Measurements from ENCODE around the gene THBS1. TPM values are rescaled to one million over a fixed set of nuclear protein-coding genes. Genes with fewer than 3 reads are reported as not detected.

Gene THBS1
- total RNA-seq, 1 donor from 2014 or later, result 37.5 TPM

DNA sequence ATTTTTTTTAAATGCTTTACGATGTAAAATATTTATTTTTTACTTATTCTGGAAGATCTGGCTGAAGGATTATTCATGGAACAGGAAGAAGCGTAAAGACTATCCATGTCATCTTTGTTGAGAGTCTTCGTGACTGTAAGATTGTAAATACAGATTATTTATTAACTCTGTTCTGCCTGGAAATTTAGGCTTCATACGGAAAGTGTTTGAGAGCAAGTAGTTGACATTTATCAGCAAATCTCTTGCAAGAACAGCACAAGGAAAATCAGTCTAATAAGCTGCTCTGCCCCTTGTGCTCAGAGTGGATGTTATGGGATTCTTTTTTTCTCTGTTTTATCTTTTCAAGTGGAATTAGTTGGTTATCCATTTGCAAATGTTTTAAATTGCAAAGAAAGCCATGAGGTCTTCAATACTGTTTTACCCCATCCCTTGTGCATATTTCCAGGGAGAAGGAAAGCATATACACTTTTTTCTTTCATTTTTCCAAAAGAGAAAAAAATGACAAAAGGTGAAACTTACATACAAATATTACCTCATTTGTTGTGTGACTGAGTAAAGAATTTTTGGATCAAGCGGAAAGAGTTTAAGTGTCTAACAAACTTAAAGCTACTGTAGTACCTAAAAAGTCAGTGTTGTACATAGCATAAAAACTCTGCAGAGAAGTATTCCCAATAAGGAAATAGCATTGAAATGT, 15.6 kb downstream of the THBS1 start:
- DNase-seq (no peak), ATAC-seq (ENCODE audit: poor library complexity) (no peak)
- intact Hi-C loops (cut with DNase I), result no loop called here

DNA sequence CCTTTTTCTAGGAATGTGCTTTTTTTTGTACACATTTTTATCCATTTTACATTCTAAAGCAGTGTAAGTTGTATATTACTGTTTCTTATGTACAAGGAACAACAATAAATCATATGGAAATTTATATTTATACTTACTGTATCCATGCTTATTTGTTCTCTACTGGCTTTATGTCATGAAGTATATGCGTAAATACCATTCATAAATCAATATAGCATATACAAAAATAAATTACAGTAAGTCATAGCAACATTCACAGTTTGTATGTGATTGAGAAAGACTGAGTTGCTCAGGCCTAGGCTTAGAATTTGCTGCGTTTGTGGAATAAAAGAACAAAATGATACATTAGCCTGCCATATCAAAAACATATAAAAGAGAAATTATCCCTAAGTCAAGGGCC, 16.5 kb downstream of the THBS1 start:
- intact Hi-C loops (cut with DNase I), result no loop called here
- no peak for DNase-seq
- ATAC-seq (ENCODE audit: poor library complexity), result no peak

DNA sequence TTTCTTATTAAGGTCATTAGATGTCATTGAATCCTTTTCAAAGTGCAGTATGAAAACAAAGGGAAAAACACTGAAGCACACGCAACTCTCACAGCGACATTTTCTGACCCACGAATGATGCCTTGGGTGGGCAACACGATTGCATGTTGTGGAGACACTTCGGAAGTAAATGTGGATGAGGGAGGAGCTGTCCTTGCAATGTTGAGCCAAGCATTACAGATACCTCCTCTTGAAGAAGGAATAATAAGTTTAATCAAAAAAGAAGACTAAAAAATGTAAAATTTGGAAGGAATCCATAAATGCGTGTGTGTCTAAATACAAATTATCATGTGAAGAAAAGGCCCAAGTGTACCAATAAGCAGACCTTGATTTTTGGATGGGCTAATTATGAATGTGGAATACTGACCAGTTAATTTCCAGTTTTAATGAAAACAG, 16.9 kb downstream of the THBS1 start:
- intact Hi-C loops (cut with DNase I), result no loop called here
- DNase-seq (no peak), ATAC-seq (ENCODE audit: poor library complexity) (peak; percentile 24)

DNA sequence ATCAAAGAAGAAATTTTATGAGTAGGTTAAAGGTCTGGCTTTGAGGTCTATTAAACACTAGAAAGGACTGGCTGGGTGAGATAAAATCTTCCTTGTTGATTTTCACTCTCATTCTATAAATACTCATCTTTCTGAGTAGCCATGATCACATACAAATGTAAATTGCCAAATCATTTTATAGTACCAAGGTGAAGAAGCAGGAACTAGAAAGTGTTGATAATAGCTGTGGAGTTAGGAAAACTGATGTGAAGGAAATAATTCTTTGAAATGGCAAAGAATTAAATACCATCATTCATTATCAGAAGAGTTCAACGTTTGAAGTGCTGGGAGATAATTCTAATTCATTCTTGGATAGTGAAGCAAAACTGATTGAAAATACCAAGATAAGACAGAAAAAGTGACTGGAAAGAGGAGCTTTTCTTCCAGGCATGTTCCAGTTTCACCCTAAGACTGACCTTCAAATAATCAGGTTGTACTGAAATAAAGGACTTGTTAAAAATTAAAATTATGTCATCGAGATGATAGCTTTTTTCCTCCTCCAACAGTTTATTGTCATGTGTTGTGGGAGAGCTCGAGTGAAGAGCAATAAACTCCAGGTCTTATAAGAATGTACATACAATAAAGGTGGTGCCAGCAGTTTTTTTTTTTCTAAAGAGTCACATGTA, 17.4 kb downstream of the THBS1 start:
- intact Hi-C loops (cut with DNase I), result no loop called here
- ATAC-seq (ENCODE audit: poor library complexity), result no peak

DNA sequence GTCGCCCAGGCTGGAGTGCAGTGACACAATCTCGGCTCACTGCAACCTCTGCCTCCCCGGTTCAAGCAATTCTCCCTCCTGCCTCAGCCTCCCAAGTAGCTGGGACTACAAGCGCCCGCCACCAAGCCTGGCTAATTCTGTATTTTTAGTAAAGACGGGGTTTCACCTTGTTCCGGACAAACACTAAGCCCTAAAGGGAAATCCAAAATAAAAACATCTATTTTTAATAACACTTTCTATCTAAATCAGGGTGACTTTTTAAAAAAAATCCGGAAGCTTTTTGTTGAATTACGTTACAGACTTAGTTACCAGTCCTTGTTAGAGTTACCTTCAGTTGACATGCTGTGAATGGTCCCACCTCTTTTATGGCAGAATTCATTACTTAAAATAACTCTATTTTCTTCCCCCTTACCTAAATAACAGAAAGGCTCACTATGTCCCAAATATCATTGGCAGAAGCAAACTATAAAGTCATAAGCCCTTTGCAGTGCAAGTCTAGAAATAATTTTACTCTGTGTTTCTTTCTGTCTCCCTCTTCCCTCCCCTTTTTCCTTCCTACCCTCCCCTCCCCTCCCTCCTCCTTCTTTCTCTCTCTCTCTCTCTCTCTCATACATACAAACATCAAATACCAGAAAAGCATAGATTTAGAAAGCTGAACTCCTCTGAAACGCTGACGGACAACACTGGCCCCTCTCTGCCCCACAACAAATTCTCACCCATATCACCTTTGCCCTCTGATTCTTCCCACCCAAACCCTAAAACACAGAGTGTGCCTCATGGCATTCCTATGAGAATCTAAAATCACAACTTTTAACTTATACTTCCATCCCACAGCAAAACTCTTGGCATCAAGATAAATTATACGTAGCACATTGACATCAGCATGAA, 18.3 kb downstream of the THBS1 start:
- intact Hi-C loops (cut with DNase I), result no loop called here
- ATAC-seq (ENCODE audit: poor library complexity) (no peak), DNase-seq (no peak)

More for the DNA sequence above, 17.4 kb downstream of the THBS1 start:
- no peak for DNase-seq

DNA sequence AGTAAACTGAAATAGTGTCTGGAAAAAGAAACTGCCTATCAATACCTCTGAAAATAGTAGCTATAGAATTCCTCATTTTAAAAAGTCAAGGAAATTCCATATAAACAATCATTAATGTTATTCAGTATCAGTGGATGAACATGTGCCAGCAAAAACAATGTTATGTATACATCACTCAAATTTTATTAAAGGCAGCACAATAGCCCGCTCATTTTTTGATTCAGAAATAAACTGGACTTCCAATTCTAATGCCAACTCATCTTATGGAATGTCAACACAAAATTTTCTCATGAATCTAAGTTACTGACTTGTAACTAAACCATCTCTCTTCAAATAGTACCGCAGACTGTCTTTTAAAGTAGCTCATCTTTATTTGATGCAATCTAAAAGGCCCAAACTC, 19.0 kb downstream of the THBS1 start:
- intact Hi-C loops (cut with DNase I), result no loop called here
- ATAC-seq (ENCODE audit: poor library complexity) (no peak), DNase-seq (no peak)

DNA sequence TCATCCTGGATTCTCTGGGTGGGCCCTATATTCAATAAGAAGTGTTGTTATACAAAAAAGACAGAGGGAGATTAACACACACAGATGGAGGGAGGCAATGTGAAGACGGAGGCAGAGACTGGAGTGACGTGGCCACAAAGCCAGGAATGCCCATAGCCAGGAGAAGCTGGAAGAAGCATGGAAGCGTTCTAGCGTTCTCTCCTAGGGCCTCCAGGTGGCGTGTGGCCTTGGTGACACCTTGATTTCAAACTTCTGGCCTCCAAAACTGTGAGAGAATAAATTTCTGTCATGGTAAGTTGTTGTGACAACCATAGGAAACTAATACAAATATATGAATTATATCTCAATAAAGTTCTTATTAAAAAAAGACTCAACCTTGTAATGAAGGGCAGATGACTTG, 21.3 kb downstream of the THBS1 start:
- intact Hi-C loops (cut with DNase I), result no loop called here
- no peak for ATAC-seq (ENCODE audit: poor library complexity)
- DNase-seq, result no peak

DNA sequence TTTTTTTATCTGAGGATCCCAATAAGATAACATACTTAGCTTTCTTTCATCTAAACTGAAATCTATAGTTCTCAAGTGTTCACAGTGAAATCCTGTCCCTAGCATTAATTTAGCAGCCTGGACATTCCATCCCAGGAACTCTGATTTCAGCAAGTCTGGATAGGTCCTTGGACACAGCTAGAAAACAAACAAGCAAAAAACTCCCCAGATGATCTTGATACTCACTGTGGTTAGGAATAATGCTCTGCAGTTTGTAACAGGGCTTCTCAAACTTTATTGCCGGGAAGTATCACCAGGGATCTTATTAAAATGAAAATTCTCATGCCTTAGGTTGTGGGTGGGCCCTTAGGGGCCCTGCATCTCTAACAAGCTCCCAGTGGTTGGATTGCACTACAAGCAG, 24.3 kb downstream of the THBS1 start:
- intact Hi-C loops (cut with DNase I), result no loop called here
- ATAC-seq (ENCODE audit: poor library complexity) (no peak), DNase-seq (no peak)

DNA sequence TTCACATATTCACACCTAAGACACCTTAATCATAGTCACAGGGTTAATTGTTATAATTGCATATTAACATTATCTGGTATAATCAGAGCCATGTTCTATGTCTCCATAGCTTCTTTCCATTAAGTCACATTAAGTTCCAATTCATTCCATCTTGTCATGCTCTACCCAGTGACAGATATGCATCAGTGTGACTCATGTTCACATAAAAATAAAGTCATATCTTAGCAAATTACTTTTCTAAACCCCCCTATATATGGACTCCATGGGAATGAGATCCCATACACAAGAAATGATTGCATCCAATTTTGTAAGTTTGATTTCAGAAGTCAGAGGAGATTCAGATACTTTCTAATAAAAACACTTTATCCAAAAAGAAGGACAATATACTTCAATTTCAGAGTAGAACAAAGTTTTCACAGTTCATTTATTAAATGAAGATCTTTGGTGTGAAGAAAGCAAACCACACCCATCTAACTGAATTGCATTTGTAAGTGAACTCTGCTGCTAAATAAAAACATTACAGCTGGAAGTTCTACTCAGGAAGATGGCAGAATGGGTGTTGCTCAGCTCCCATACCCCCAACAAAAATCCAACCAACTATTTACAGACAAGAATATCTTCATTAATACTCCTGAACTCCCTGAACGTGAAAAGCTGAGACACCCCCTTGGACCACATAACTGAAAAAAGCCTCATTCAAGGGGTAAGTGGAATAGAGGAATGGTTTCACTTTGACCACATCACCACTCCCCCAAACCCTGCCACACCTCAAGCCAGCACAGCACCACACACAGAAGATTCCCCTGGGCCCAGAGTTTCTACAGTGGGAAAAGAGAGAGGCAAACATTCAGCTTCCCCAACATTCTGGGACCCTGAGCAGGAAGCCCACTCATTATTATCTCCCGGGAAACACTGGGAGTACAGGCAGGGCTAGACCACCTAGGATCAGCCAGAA, 27.6 kb downstream of the THBS1 start:
- intact Hi-C loops (cut with DNase I), result no loop called here
- DNase-seq (no peak), ATAC-seq (ENCODE audit: poor library complexity) (no peak)

DNA sequence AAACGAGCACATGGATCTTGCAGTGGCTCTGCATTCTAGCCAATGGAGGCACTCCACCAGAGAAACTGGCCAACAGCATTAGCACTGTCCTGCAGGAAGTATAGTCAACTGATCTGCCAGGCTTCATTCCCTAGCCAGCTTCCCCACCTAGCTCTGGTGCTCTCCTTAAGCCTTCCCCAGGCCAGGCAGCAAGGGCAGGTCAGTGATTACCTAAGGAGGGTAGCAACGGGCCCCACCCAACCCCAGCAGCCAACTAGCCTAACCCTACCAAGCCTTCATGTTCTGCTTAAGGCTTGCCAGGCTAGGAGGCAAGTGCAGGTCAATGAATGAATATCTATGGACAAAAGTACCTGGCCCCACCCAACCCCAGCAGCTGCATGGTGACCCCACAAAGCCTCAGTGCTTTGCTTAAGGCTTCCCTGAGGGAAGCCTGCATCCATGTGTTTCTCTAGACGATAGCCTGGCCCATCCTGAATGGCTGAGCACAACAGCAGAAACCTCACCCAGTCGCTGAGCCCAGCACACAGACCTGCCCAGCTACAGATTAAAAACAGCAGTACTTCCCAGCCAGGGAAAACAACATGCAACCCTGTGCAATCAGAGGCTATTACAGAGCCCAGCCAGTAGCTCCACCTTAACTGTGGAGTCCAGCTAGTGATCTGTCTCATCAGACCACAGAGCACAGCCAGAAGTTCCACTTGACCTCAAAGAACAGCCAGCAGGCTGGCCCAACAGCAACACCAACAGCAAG, 28.5 kb downstream of the THBS1 start:
- intact Hi-C loops (cut with DNase I), result no loop called here
- no peak for DNase-seq

DNA sequence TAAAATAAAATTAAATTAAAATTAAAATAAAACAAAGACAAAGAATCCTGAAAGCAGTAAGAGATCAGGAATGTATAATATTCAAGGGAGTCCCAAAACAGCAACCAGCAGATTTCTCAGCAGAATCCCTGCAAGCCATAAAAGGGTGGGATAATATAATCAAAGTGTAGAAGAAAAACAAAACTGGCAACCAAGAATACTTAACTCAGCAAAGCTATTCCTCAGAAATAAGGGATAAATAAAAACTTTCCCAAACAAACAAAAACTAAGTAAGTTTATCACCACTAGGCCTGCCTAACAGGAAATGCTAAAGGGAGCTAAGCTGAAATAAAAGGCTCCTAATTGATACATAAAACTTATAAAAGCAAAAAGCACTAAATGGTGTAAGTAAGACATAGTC, 29.8 kb downstream of the THBS1 start:
- DNase-seq, result no peak
- intact Hi-C loops (cut with DNase I), result no loop called here
- no peak for ATAC-seq (ENCODE audit: poor library complexity)

More for the DNA sequence above, 28.5 kb downstream of the THBS1 start:
- ATAC-seq (ENCODE audit: poor library complexity), result no peak

DNA sequence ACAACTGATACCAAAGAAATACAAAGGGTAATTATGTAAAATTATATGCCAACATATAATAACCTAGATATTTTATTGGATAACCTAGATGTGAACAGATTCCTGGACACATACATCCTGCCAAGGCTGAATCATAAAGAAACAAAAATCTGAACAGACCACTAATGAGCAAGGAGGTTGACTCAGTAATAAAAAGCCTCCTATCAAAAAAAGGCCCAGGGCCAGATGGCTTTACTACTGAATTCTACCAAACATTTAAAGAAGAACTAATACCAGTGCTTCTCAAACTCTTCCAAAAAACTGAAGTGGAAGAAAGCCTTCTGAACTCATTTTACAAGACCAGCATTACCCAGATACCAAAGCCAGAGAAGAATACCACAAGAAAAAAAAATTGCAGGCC, 32.4 kb downstream of the THBS1 start:
- intact Hi-C loops (cut with DNase I), result no loop called here
- ATAC-seq (ENCODE audit: poor library complexity) (no peak), DNase-seq (no peak)

DNA sequence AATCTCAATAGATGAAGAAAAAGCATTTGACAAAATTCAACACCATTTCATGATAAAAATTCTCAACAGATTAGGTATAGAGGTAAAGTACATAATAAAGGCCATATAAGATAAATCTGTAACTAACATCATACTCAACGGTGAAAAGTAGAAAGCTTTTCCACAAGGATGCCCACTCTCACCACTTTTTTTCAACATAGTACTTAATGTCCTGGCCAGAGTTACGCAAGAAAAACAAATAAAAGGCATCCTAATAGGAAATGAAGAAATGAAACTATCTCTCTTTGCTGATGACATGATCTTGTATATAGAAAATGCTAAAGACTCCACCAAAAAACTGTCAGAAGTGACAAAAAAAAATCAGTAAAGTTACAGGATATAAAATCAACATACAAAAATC, 33.0 kb downstream of the THBS1 start:
- ATAC-seq (ENCODE audit: poor library complexity) (no peak), DNase-seq (no peak)
- intact Hi-C loops (cut with DNase I), result no loop called here

DNA sequence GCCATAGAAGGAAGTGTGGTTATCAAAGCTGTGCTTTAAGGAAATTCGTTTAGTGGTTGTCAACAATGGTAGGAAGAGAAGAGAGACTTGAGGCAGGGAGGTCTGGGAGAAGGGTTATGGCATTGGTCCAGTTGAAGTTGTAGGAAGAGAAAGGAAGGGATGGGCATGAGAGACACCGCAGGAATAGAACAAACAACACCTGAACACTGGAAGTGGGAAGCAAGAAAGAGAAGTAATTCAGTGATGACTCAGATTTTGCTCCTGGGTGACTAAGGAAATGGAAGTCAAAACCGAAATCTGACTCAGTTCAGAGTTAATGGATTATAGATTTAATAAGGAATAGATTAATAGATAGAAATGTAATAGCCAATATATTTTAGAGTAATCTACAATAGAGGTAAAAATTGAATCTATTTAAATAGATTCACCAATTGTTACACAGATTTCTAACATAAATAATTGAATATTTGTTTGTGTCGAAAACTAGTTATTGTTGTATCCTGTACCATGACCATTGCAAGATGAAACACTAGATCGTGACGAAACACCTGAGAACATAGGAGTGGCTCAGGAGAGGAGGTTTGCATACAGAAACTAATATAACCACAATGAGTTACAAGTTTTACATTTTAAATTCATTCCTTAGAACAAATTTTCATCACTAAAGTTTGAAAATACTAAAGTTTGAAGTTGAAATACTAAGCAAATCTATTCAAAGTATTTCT, 36.0 kb downstream of the THBS1 start:
- ATAC-seq (ENCODE audit: poor library complexity) (no peak), DNase-seq (no peak)
- intact Hi-C loops (cut with DNase I), result no loop called here

DNA sequence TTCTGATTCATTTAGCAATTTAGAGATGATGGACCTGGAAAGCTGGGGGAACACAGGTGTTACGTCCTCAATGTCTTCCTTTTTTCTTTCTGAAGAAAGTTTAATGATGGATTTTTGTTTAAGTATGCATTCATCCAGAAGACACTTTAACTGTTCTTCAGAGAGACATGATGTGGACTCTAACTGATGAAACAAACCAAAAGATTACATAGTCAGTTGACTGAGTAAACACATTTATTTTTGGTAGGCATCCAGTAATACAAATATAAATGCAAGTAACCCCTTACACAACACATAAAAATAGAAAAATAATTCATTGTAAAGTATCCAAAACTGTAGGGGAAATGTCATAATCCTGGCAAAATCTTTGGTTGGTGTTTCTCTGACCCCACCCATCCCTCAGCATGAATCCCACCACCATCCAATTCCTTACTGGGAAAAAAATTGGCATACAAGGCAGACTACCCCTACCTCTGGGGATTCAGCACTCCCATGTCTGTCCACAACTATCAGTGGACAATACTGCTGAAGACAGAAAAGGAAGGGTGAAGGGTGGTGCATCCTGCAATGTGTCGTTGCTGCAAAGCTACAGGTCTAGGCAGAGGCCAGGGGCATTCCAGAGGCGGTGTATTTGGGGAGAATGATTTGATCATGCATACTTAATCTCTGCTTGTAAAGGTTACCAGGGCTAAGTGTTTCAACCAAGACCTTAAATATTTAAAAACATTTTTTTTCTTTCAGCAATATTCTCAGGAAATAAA, 37.4 kb downstream of the THBS1 start:
- intact Hi-C loops (cut with DNase I), result no loop called here
- ATAC-seq (ENCODE audit: poor library complexity), result no peak

DNA sequence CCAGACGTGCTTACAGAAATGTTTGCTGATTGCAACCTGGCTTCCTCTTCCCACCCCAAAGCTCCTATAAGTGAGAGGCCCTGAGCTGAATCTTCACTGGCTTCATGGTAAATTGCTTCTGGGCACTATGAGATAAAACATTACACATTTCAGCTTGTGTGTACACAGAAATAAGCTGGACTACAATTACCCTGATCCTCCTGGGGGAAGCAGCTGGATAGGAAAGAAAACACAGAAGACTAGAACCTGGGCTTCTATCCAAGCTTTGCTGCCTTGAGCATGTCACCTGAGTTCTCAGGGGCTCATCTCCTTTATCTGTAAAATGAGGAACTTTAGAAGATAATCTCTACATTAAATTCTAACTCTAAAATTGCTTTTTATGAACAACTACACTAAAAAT, 40.3 kb downstream of the THBS1 start:
- DNase-seq, result no peak
- intact Hi-C loops (cut with DNase I), result no loop called here
- no peak for ATAC-seq (ENCODE audit: poor library complexity)

More for the DNA sequence above, 37.4 kb downstream of the THBS1 start:
- DNase-seq, result no peak

DNA sequence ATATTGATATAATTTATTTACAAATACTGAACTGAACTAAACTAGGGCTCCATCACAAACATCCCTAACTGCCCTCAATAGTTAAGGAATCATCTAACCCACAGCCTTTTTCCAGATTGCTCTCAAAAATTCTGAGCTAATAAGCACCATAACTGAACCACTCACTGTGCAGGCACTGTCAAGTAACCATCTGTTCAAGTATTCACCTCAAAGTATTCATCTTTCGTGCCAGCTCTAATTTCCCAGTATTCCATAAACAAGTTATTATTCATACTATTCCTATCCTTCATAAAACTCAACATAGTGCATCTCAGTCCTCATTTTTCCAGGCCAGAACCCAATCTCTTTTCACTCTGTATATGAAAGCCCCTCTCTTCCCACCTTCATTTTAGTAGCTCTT, 41.1 kb downstream of the THBS1 start:
- ATAC-seq (ENCODE audit: poor library complexity), result no peak
- DNase-seq, result no peak
- intact Hi-C loops (cut with DNase I), result no loop called here
